NCI-H2227 (cell line): ENCODE results near the gene TRPV5.

Experiments used
- DNase-seq: peaks from one replicate; lab custom pipeline; 2025; ENCODE audit not compliant: unreplicated experiment; lab: John Stamatoyannopoulos, UW

TRPV5 gene

GRCh38 chr7:142940966-142941535, 7.5 kb upstream of the TRPV5 start:
- no peak for DNase-seq

- no peak for DNase-seq
These were observed 5.8 kb upstream of the TRPV5 start, which contains the start of gene LLCFC1 for GRCh38 chr7:142939226-142939910. Gene LLCFC1 (plus strand): TSS chr7:142939484. CDS start chr7:142939622, 138 bp downstream.

GRCh38 chr7:142938611-142939010, 5.1 kb upstream of the TRPV5 start:
- no peak for DNase-seq

DNA sequence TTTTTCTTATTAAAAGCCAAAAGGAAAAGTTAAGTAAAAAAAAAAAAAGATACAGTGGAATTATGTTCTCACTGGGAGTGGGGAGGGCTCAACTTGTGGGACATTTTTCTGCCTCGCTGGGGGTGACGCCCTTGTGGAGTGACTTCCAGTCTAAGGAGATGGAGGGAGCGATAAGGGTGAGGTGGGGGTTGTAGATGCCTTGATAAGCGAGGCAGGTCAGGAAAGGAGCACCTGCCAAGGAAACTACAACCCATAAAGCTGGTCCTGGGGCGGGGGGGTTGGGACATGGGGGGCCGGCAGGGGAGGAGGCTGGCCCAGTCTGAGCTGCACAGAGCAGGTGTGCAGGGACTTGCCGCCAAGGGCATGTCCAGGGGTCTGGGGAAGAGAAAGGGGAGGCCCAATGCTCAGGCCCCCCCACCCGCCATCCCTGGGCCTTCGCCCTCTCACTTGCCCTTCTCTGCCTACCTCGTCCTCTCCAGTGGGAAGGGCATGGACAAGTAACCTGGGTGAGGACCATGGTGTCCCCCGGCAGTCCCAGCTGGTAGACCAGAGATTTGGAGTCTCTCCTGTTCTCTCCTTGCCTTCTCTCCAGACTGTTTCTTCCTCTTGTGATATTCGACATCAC, 2.5 kb upstream of the TRPV5 start:
- no peak for DNase-seq

DNA sequence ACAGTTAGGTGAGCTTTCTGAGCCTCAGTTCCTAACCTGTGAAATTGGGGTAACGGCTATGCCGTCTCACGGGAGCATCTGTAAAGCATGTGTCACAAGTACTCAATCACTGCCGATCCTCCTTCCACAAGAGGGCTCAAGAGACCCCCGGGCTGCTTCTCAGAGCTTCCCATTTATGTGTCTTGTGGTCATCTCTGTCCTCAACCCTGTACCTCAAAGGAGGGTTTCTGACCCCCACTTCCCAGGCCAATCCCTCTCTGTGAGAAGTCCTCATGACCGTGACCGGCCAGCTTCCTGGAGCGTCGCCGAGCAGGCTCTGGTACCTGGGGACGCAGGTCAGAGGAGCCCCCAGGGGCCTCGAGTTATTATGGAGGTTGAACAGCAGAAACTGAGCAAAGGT, 510 bp upstream of the TRPV5 start:
- DNase-seq, result no peak

DNA sequence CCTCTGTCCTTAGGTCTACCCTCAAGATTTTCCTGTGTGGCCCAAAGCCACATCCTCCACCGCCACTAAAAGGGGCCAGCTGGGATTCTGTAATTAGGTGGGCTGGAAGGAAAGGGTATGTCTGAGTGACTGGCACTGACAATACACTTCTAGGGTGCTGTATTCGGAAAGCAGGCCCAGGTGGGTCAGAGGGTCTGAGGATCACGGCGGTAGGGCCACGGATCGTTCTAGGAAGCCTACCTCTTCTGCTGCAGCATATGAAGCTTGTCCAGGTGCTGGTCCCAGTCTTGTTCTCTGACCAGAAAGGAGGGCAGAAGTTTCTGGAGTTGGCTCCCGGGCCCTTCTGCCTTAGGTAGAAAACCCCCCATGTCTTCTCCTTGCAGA, 462 bp downstream of the TRPV5 start:
- no peak for DNase-seq

DNA sequence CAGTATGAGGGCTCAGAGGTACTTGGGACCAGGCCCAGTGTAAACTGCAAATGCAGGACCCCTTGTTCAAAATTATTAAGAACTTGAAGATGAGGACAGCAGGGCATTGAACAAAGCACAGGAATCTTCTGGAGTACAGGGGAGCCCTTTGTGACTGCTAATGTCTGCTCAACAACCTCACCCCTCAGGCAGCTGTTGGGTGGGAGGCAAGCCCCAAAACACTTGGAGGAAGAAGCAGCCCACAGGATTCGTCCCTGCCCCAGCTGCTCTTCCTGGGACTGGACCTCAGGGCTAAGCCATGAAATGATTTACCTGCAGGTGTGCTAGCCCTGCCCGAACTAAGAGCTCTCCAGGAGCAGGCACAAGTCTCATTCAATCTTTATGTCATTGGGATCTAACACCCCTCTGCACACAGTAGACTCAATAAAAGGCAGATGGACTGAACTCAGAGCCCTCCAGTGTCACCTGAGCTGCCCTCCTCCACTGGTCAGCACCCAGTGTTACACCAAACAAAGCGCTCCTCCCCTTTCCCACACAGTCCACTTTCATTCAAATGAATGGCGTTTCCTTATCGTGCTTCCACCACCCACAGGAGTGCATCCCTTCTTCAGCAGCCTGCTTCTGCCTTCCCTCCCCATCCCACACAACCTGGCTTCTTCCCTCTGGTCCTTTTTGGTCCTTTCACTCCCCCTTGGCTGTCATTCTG, 1.0 kb downstream of the TRPV5 start:
- DNase-seq, result no peak

- DNase-seq, result no peak
These were observed 3.3 kb downstream of the TRPV5 start for GRCh38 chr7:142930126-142930730.

DNA sequence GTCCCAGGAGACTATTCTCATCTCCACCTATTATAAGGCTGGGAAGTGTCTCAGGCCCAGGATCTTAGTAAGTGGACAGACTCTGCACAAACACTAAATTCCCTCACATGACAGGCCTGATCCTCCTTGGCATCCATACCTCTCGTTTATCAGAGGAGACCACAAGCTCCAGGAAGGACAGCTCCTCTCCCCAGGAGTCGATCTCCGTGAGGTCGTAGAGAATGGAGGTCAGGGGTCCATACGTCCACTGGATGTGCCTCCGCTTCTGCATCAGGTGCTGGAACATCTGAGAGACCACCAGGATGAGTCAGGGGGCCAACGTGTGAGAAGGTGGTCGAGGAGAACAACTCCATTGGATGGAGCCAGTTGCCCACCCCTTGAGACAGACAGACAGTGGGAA, 5.6 kb downstream of the TRPV5 start:
- DNase-seq, result no peak

DNA sequence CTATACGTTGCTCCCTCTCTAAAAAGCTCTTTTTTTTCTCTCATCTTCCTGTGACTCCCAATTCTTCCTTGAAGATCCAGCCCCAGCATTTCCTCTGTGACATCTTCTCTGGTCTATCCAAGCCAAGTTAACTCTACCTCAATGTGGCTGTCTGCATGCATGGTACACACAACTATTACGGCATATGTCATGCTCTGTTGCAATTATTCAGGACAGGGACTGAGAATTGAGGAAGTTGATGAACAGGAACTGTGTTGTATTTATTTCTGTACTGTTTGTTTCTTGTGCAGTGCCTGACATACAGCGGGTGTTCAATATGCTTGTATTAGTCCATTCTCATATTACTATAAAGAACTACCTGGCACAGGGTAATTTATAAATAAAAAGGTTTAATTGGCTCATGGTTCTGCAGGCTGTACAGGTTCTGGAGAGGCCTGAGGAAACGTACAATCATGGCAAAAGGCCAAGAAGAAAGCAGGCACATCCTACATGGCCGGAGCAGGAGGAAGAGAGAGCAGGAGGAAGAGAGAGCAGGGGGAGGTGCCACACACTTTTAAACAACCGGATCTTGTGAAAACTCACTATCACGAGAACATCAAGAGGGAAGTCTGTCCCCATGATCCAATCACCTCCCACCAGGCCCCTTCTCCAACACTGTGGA, 6.3 kb downstream of the TRPV5 start:
- DNase-seq, result no peak

DNA sequence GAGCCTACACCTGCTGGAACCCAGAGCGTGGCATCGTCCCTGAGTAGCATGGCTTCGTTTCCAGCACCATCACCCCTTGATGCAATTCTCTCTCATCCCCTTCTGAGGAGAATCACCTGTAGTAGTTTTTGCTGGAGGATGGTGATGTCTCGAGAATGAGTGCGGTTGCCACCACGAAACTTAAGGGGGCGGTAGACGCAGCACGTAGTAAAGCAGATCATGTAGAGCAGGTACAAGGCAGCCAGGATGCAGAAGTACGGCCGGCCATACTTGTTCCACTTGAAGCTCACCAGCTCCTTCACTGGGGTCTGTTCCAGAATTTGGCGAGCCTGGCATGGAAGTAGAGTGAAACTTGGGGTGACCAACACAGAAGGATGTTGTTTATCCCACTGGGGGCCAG, 8.1 kb downstream of the TRPV5 start:
- DNase-seq, result no peak

GRCh38 chr7:142923391-142923790, 10.2 kb downstream of the TRPV5 start:
- DNase-seq, result no peak

- DNase-seq, result no peak
These were observed 13.9 kb downstream of the TRPV5 start for GRCh38 chr7:142919656-142920055.

GRCh38 chr7:142918901-142919300, 14.6 kb downstream of the TRPV5 start:
- no peak for DNase-seq

DNA sequence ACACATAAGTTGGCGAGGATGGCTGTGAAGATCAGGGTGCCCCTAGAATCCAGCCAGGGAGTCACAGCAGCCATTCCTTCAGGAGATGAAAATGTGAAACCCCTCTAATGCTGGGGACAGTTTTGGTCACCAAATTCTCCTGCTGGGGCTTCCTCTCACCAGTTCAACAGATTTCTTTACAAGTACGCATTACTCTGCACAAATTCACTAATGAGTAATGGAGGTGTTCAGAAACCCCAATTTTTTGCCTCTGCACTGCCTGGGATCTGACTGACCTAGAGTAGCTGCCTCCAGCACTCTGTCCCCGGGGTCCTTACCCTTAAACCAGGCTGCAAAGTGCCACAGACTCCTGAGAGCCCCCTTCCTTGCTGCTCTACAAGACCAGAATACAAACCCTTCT, 16.1 kb downstream of the TRPV5 start:
- no peak for DNase-seq

GRCh38 chr7:142916508-142916907, 17.0 kb downstream of the TRPV5 start:
- DNase-seq, result no peak

- DNase-seq, result no peak
These were observed 18.2 kb downstream of the TRPV5 start for GRCh38 chr7:142915315-142915714.

- no peak for DNase-seq
These were observed 19.4 kb downstream of the TRPV5 start for GRCh38 chr7:142914121-142914520.

- no peak for DNase-seq
These were observed 20.0 kb downstream of the TRPV5 start for GRCh38 chr7:142913566-142913965.

GRCh38 chr7:142913051-142913450, 20.5 kb downstream of the TRPV5 start:
- no peak for DNase-seq

DNA sequence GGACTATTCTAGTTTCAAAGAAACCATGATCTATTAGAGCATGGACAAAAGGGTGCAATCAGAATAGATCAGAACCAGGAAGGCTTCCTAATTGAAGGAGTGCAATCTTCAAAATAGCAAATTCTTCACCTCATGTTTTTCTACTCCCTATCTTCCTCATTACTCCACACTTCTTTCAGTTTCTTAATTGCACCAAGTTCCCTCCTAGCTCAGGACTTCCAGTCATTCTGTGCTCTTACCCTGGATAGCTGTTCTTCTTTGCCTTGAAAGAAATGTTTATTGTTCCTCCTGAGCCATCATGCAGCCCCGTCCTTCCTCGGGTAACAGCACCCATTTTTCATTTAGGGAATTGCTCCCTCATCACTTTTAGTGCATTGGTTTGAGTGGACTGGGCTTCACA, 23.1 kb downstream of the TRPV5 start:
- DNase-seq, result no peak
